GM12878 (cell line): Measurements from ENCODE around the gene CERKL.

Experiments
- ATF2 ChIP-seq: IDR thresholded peaks from 2 replicates; pipeline ENCODE4 v1.6.1; 2012; ENCODE audit warnings: low read length, inconsistent platforms
- CEBPZ ChIP-seq: fragments of 150-350 bp; IDR thresholded peaks from 2 replicates; pipeline ENCODE4 v1.6.1; 2016; ENCODE audit warnings: low read depth, low read length
- EP300 ChIP-seq, 2 experiments: fragments of 150-350 bp in 1 of 2; IDR thresholded peaks; 2 replicates each; pipeline ENCODE4 v1.6.1; 2011 to 2012; ENCODE audit warnings: low read depth in 2 of 2, low read length in 2 of 2, borderline replicate concordance in 1 of 2, improper control_type of control experiment in 1 of 2, inconsistent platforms in 1 of 2; ENCODE audit not compliant: control insufficient read depth in 1 of 2
- EZH2 ChIP-seq: IDR thresholded peaks from 2 replicates; pipeline ENCODE4 v1.6.1; 2012; ENCODE audit warnings: low read depth, mild to moderate bottlenecking, control low read depth, inconsistent platforms, low read length, borderline replicate concordance; ENCODE audit not compliant: control insufficient read depth
- GABPA ChIP-seq: IDR thresholded peaks from 2 replicates; pipeline ENCODE4 v1.6.1; 2014; ENCODE audit warnings: antibody characterized with exemption, low read depth, mild to moderate bottlenecking, inconsistent platforms
- PRDM15 ChIP-seq: fragments of 450-650 bp; formaldehyde crosslinking; IDR thresholded peaks from 2 replicates; pipeline ENCODE4 v1.4.0; 2020; ENCODE audit warnings: mild to moderate bottlenecking, moderate library complexity
- TCF3 ChIP-seq: IDR thresholded peaks from 2 replicates; pipeline ENCODE4 v1.6.1; 2012; ENCODE audit warnings: low read depth, mild to moderate bottlenecking, low read length, borderline replicate concordance; ENCODE audit not compliant: insufficient read depth
- TCF7 ChIP-seq: IDR thresholded peaks from 2 replicates; pipeline ENCODE4 v1.6.1; 2014; ENCODE audit warnings: antibody characterized with exemption, borderline replicate concordance
- USF2 ChIP-seq: IDR thresholded peaks from 2 replicates; pipeline ENCODE4 v1.6.1; 2011; ENCODE audit warnings: low read depth, low read length, improper control_type of control experiment, borderline replicate concordance

GRCh38 chr2:181657379-181657778 is 474 bp upstream of the CERKL start:
- TF ChIP-seq EP300 (IDR thresholded peaks at IDR 0.05; ENCODE audit: borderline replicate concordance in 1 of 2, control insufficient read depth in 1 of 2, low read depth in 2 of 2, low read length in 2 of 2) (no peak), USF2 (no peak), CEBPZ (no peak), GABPA (no peak), EZH2 (no peak), TCF7 (no peak), TCF3 (no peak), PRDM15 (CRISPR knock-in tag) (no peak), ATF2 (no peak)
